ENCODE data around the gene PALLD. TPM values are rescaled to one million over a fixed set of nuclear protein-coding genes. Genes with fewer than 3 reads are reported as not detected.

The PALLD gene
- total and polyA plus RNA-seq, 2 of the 8 experiments (the other 6 are each of a cell fraction or from before 2014, with no cell fraction given): 10.5 to 25.0 TPM

DNA sequence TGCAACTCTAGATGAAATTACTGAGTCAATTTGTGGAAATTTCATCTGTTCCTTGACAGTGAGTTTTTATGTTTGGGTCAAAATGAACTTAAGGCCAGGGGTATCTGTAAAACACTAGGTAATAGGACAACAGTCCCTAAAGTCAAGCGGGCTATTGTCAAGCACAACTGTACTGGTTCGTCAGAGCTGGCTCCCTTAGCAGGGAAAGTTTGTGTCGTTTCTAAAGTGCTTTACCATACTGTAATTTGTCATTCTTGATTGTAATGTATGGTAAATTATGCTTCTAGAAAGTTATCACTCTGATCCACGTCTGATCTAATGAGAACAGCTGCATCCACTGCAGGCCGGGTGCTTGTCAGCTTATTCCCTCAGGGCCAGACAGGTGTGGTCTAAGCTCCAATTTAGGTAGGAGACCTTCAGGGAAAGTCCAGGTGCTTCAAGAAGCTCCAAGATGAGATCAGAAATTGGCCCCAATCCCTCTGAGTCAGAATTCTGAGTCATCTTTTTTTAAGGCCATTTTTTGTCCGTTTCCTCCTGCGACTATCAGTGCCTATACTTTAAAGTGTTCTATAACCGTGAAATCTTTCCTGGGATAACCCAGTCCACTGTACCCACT, 92.2 kb downstream of the PALLD start (continued):
- TF ChIP-seq, protein P1, sequence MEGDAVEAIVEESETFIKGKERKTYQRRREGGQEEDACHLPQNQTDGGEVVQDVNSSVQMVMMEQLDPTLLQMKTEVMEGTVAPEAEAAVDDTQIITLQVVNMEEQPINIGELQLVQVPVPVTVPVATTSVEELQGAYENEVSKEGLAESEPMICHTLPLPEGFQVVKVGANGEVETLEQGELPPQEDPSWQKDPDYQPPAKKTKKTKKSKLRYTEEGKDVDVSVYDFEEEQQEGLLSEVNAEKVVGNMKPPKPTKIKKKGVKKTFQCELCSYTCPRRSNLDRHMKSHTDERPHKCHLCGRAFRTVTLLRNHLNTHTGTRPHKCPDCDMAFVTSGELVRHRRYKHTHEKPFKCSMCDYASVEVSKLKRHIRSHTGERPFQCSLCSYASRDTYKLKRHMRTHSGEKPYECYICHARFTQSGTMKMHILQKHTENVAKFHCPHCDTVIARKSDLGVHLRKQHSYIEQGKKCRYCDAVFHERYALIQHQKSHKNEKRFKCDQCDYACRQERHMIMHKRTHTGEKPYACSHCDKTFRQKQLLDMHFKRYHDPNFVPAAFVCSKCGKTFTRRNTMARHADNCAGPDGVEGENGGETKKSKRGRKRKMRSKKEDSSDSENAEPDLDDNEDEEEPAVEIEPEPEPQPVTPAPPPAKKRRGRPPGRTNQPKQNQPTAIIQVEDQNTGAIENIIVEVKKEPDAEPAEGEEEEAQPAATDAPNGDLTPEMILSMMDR (IDR thresholded peaks at IDR 0.05; ENCODE audit: control extremely low read depth in 1 of 3, insufficient read depth in 1 of 3, low read depth in 1 of 3, low read length in 3 of 3): no peak
- TF ChIP-seq SP2 (IDR thresholded peaks at IDR 0.05; ENCODE audit: low read length): no peak
- TF ChIP-seq, protein P2, sequence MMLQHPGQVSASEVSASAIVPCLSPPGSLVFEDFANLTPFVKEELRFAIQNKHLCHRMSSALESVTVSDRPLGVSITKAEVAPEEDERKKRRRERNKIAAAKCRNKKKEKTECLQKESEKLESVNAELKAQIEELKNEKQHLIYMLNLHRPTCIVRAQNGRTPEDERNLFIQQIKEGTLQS (IDR thresholded peaks at IDR 0.05; ENCODE audit: insufficient read depth, low read depth, low read length): no peak
- TF ChIP-seq RAD21 (IDR thresholded peaks at IDR 0.05 in 1 of 2, conservative IDR thresholded peaks at IDR 0.05 in 1 of 2; ENCODE audit: low read depth in 2 of 2, low read length in 2 of 2): no peak

Measured in H1 (cell line).